PC-3 (cell line): ENCODE results near the gene ADRM1.

Source experiments
- EZH2 ChIP-seq: fragments of 300-600 bp; sonication (generic); IDR thresholded peaks from one replicate; pipeline ENCODE4 v1.6.1; 2017; ENCODE audit warnings: antibody characterized with exemption, mild to moderate bottlenecking, low read length; ENCODE audit not compliant: unreplicated experiment
- EZH2phosphoT487 ChIP-seq: fragments of 300-600 bp; sonication (generic); IDR thresholded peaks from 2 replicates; pipeline ENCODE4 v1.6.1; 2018; ENCODE audit warnings: mild to moderate bottlenecking, antibody characterized with exemption, low read length, borderline replicate concordance
- TF ChIP-seq, protein P1 (sequence below): fragments of 300-600 bp; sonication (generic); conservative IDR thresholded peaks from 2 replicates; pipeline ENCODE4 v1.5.1; 2017; ENCODE audit warnings: antibody characterized with exemption, low read depth, mild to moderate bottlenecking, low read length

DNA sequence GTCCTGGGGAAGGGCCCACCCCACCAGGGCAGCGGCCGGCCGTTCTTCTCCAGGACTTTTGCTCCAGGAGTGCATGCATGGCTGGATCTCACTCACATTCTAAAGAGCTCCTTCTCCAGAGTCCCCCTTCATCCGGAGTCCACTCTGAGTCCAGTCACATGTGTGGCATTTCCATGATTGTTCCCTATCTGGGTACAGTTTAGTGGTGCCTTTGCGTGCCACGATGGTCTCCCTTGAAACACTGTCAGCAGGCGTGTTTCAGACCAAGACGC, 43.6 kb upstream of the ADRM1 start:
- TF ChIP-seq, protein P1, sequence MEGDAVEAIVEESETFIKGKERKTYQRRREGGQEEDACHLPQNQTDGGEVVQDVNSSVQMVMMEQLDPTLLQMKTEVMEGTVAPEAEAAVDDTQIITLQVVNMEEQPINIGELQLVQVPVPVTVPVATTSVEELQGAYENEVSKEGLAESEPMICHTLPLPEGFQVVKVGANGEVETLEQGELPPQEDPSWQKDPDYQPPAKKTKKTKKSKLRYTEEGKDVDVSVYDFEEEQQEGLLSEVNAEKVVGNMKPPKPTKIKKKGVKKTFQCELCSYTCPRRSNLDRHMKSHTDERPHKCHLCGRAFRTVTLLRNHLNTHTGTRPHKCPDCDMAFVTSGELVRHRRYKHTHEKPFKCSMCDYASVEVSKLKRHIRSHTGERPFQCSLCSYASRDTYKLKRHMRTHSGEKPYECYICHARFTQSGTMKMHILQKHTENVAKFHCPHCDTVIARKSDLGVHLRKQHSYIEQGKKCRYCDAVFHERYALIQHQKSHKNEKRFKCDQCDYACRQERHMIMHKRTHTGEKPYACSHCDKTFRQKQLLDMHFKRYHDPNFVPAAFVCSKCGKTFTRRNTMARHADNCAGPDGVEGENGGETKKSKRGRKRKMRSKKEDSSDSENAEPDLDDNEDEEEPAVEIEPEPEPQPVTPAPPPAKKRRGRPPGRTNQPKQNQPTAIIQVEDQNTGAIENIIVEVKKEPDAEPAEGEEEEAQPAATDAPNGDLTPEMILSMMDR, result no peak
- TF ChIP-seq EZH2phosphoT487 (no peak), EZH2 (no peak)
